Activated CD8-positive, alpha-beta memory T cell treated with anti-CD3 and anti-CD28 coated beads, Interleukin-2, amount 50 U/mL, for 24 hours (primary cell): ENCODE measurements around the gene TMEM198.

ENCODE experiments used
- DNase-seq: peaks from one replicate; pipeline ENCODE4 v3.0.0-alpha.2; 2020; ENCODE audit errors: extremely low read depth

The TMEM198 gene

GRCh38 chr2:219509780-219510511 is 33.9 kb upstream of the TMEM198 start:
- peak; percentile 8 for DNase-seq

- no peak for DNase-seq
Measured at GRCh38 chr2:219510512-219511135, 33.2 kb upstream of the TMEM198 start.

GRCh38 chr2:219511547-219512325 is 32.1 kb upstream of the TMEM198 start:
- DNase-seq, result no peak

- DNase-seq, result no peak
Measured at GRCh38 chr2:219512524-219513216, 31.2 kb upstream of the TMEM198 start.

GRCh38 chr2:219513787-219514186 is 30.0 kb upstream of the TMEM198 start:
- DNase-seq, result no peak

GRCh38 chr2:219514196-219514761 is 29.5 kb upstream of the TMEM198 start, which contains the start of gene ASIC4:
Gene ASIC4 (plus strand): TSS chr2:219514482. CDS start chr2:219514725, 243 bp downstream.
- DNase-seq, result no peak

- DNase-seq, result no peak
Measured at GRCh38 chr2:219514836-219515235, 29.0 kb upstream of the TMEM198 start.

- DNase-seq, result no peak
Measured at GRCh38 chr2:219515874-219516629, 27.8 kb upstream of the TMEM198 start.

- no peak for DNase-seq
Measured at GRCh38 chr2:219516888-219517287, 26.9 kb upstream of the TMEM198 start.

GRCh38 chr2:219517954-219518778 is 25.7 kb upstream of the TMEM198 start:
- no peak for DNase-seq

GRCh38 chr2:219519526-219519916 is 24.3 kb upstream of the TMEM198 start:
- no peak for DNase-seq

- no peak for DNase-seq
Measured at GRCh38 chr2:219520079-219520478, 23.7 kb upstream of the TMEM198 start.

- no peak for DNase-seq
Measured at GRCh38 chr2:219521066-219521880, 22.6 kb upstream of the TMEM198 start.

- DNase-seq, result no peak
Measured at GRCh38 chr2:219522111-219523030, 21.5 kb upstream of the TMEM198 start.

GRCh38 chr2:219523031-219523671 is 20.7 kb upstream of the TMEM198 start:
- DNase-seq, result no peak

- DNase-seq, result no peak
Measured at GRCh38 chr2:219524817-219525216, 19.0 kb upstream of the TMEM198 start.

GRCh38 chr2:219525533-219526232 is 18.1 kb upstream of the TMEM198 start:
- DNase-seq, result no peak
